HG03439 (cell line): ENCODE measurements around the gene CPNE5.
A peak's percentile ranks its signal among the peaks of the same experiment; 100 is the strongest.

ENCODE experiments used
- ATAC-seq: cut with Tn5 transposase; IDR thresholded peaks from one replicate; pipeline ENCODE4 v1.9.1; 2021; ENCODE audit warnings: mild to moderate bottlenecking, moderate library complexity; ENCODE audit not compliant: unreplicated experiment

The CPNE5 gene

GRCh38 chr6:36838896-36839748 lies at the start of gene CPNE5:
CPNE5 (minus strand) TSS chr6:36839444; CDS start chr6:36839377, 67 bp downstream.
- ATAC-seq: no peak

- no peak for ATAC-seq
These were observed 48.9 kb upstream of the CPNE5 start for GRCh38 chr6:36888115-36888643.

- no peak for ATAC-seq
These were observed 47.8 kb upstream of the CPNE5 start for GRCh38 chr6:36886950-36887618.

GRCh38 chr6:36885461-36886401 lies 46.5 kb upstream of the CPNE5 start, which contains the start of gene C6orf89:
C6orf89 (plus strand) TSS chr6:36885952; CDS start chr6:36899445, 13,493 bp downstream.
- peak; percentile 95 for ATAC-seq

- ATAC-seq: no peak
These were observed 45.4 kb upstream of the CPNE5 start for GRCh38 chr6:36884610-36885009.

- ATAC-seq: no peak
These were observed 36.0 kb upstream of the CPNE5 start for GRCh38 chr6:36875250-36875633.

- peak; percentile 77 for ATAC-seq
These were observed 35.4 kb upstream of the CPNE5 start, which contains the start of gene PPIL1 for GRCh38 chr6:36874443-36875249. PPIL1 (minus strand) TSS chr6:36874803; CDS start chr6:36874772, 31 bp downstream.

- ATAC-seq: no peak
These were observed 34.6 kb upstream of the CPNE5 start for GRCh38 chr6:36873612-36874442.

- ATAC-seq: no peak
These were observed 33.9 kb upstream of the CPNE5 start for GRCh38 chr6:36873115-36873514.

GRCh38 chr6:36871686-36872085 lies 32.4 kb upstream of the CPNE5 start:
- no peak for ATAC-seq

- ATAC-seq: no peak
These were observed 28.4 kb upstream of the CPNE5 start for GRCh38 chr6:36867471-36868224.

- ATAC-seq: no peak
These were observed 26.6 kb upstream of the CPNE5 start for GRCh38 chr6:36865835-36866234.

- no peak for ATAC-seq
These were observed 24.7 kb upstream of the CPNE5 start for GRCh38 chr6:36863670-36864540.

GRCh38 chr6:36862848-36863382 lies 23.7 kb upstream of the CPNE5 start:
- ATAC-seq: no peak

- ATAC-seq: no peak
These were observed 23.1 kb upstream of the CPNE5 start for GRCh38 chr6:36862164-36862847.

GRCh38 chr6:36860126-36860525 lies 20.9 kb upstream of the CPNE5 start:
- ATAC-seq: no peak
